ENCODE results near the gene CHAMP1.

DNA sequence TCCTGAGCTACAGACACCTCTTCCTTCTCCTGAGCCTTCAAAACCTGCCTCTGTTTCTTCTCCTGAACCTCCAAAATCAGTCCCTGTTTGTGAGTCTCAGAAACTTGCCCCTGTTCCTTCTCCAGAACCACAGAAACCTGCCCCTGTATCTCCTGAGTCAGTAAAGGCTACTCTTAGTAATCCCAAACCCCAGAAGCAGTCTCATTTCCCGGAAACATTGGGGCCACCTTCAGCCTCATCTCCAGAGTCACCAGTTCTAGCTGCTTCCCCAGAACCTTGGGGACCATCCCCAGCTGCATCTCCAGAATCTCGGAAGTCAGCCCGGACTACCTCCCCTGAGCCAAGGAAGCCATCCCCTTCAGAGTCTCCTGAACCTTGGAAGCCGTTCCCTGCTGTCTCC, 10.0 kb downstream of the CHAMP1 start:
- TF ChIP-seq POLR2AphosphoS5 (IDR thresholded peaks at IDR 0.05; ENCODE audit: low read depth), result no peak
- TF ChIP-seq SPI1 (IDR thresholded peaks at IDR 0.05; ENCODE audit: borderline replicate concordance, low read depth), result no peak
- TF ChIP-seq, protein P1, sequence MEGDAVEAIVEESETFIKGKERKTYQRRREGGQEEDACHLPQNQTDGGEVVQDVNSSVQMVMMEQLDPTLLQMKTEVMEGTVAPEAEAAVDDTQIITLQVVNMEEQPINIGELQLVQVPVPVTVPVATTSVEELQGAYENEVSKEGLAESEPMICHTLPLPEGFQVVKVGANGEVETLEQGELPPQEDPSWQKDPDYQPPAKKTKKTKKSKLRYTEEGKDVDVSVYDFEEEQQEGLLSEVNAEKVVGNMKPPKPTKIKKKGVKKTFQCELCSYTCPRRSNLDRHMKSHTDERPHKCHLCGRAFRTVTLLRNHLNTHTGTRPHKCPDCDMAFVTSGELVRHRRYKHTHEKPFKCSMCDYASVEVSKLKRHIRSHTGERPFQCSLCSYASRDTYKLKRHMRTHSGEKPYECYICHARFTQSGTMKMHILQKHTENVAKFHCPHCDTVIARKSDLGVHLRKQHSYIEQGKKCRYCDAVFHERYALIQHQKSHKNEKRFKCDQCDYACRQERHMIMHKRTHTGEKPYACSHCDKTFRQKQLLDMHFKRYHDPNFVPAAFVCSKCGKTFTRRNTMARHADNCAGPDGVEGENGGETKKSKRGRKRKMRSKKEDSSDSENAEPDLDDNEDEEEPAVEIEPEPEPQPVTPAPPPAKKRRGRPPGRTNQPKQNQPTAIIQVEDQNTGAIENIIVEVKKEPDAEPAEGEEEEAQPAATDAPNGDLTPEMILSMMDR (IDR thresholded peaks at IDR 0.05; ENCODE audit: insufficient read depth, low read length), result no peak

Data from HL-60 (cell line).